ENCODE measurements around the gene ZDHHC14.

Gene ZDHHC14

DNA sequence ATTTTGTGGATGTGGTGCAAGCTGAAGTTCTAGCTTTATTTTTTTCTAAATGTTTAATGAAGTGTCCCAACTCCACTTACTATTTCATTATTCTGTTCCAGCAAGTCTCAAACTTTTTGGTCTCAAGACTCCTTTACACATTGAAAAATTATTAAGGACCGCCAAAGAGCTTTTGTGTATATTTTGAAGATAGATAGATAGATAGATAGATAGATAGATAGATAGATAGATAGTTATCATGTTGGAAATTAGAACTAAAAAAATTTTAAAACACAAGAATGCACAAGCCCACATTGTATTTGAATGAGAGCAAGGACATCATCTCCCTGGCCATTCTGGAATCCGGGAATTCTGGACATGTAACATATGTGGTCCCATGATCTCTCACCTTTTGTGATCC lies 260.8 kb downstream of the ZDHHC14 start:
- DNase-seq: no peak
- H3K27ac ChIP-seq: no peak overlapping the region
- TF ChIP-seq, protein P1, sequence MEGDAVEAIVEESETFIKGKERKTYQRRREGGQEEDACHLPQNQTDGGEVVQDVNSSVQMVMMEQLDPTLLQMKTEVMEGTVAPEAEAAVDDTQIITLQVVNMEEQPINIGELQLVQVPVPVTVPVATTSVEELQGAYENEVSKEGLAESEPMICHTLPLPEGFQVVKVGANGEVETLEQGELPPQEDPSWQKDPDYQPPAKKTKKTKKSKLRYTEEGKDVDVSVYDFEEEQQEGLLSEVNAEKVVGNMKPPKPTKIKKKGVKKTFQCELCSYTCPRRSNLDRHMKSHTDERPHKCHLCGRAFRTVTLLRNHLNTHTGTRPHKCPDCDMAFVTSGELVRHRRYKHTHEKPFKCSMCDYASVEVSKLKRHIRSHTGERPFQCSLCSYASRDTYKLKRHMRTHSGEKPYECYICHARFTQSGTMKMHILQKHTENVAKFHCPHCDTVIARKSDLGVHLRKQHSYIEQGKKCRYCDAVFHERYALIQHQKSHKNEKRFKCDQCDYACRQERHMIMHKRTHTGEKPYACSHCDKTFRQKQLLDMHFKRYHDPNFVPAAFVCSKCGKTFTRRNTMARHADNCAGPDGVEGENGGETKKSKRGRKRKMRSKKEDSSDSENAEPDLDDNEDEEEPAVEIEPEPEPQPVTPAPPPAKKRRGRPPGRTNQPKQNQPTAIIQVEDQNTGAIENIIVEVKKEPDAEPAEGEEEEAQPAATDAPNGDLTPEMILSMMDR (IDR thresholded peaks at IDR 0.05; ENCODE audit: low read depth, low read length): no peak
- no peak overlapping the region for H3K4me3 ChIP-seq (ENCODE audit: low read depth, low read length)
- H3K27me3 ChIP-seq (ENCODE audit: insufficient read depth, low read depth, severe bottlenecking): no peaks in the 10 kb centered on the region
- no peaks in the 10 kb centered on the region for H3K9me3 ChIP-seq (ENCODE audit: severe bottlenecking)
- H3K36me3 ChIP-seq: no peaks in the 10 kb centered on the region

DNA sequence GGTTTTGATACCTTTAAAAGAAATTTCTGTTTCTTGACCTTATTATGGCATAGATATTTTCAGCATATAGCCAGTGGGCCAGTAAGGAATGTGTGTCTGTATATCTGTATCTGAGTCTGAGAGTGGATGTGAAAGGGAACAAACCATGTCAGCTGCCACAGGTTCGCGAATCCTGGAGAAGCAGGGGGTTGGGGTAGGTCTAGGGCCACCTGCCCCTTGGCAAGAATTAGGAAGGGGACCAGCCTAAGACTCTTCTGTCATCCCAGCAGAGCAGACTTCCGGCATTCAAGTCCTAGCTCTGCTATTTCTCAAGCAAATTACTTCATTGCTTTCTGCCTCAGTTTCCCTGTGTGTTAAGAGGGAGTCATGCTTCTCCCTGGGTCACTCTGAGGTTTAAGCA lies 261.7 kb downstream of the ZDHHC14 start:
- TF ChIP-seq, protein P1 (IDR thresholded peaks at IDR 0.05; ENCODE audit: low read depth, low read length): no peak
- peaks cover 2% of the 10 kb centered on the region for H3K36me3 ChIP-seq
- no peaks in the 10 kb centered on the region for H3K27me3 ChIP-seq (ENCODE audit: insufficient read depth, low read depth, severe bottlenecking)
- H3K9me3 ChIP-seq (ENCODE audit: severe bottlenecking): no peaks in the 10 kb centered on the region
- no peak overlapping the region for H3K4me3 ChIP-seq (ENCODE audit: low read depth, low read length)
- no peak for DNase-seq
- H3K27ac ChIP-seq: no peak overlapping the region

DNA sequence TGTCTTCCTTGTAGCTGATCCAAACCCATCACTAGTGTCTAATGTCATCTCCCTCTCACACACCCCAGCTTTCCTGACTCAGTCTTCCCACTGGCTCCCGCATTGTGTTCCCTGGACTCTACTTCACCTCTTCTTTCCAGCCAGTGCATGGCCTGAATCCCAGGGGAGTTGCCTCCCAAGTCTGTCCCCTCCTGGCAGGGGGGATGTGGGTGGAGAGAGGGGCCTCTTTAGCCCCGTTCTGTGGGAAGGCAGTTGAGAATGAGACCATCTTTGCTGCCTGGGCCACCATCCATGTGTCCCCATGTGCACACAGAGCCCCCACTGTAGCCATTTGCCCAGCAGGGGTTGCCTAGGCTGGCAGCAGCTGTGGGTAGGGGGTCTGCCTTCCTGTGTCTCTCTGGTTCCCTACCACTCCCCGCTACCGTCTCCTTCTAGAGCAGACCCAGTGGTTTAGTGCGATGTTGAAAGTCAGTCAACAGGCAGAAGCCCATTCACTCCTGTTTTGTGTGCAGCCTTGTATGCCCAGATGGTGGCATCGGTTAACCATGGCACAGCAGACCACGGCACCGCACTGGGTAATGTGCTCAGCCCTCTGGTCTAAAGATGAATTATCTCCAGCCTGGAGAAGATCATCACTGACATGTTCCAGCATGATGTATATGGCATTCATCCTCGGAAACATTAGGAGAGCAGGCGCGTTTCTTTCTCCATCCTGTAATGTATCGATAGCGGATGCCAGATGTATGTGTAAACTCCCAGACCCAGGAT lies 263.2 kb downstream of the ZDHHC14 start:
- Histone ChIP-seq H3K27me3 (ENCODE audit: insufficient read depth, low read depth, severe bottlenecking) (no peaks in the 10 kb centered on the region), H3K4me3 (ENCODE audit: low read depth, low read length) (no peak overlapping the region), H3K27ac (no peak overlapping the region), H3K36me3 (peaks cover 6% of the 10 kb centered on the region), H3K9me3 (ENCODE audit: severe bottlenecking) (no peaks in the 10 kb centered on the region)
- TF ChIP-seq, protein P1 (IDR thresholded peaks at IDR 0.05; ENCODE audit: low read depth, low read length): peak; percentile 49
- peak; percentile 35 for DNase-seq

DNA sequence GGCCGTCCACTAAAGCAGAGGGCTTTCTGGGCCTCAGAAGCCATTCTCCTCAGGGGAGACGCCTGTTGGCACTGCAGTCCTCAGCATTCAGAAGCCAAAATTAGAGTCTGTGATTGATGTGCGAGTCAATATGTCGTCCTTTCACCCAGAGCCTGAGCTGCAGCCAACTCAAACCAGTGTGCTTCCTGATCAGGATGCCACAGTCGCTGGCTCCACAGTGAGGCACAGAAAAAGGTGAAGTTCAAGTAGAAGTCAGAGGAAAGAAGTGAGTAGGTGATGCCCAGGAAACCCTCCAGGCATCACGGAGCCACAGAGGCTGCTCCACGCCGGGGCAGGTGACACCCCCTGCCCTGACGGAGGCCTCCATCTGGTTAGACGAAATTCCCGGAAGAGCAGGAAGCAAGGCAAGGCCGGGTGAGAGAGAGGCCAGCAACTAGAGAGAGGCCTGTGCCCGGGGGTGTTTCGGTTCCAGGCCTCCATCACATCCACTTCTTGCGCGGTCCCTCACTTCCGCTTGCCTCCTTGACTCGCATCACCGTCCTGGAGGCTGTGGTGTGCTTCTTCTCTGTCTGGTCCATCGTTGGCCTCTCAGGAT lies 264.3 kb downstream of the ZDHHC14 start:
- no peak for DNase-seq
- Histone ChIP-seq H3K4me3 (ENCODE audit: low read depth, low read length) (no peak overlapping the region), H3K36me3 (peaks cover 6% of the 10 kb centered on the region), H3K27ac (no peak overlapping the region), H3K9me3 (ENCODE audit: severe bottlenecking) (no peaks in the 10 kb centered on the region), H3K27me3 (ENCODE audit: insufficient read depth, low read depth, severe bottlenecking) (no peaks in the 10 kb centered on the region)
- TF ChIP-seq, protein P1 (IDR thresholded peaks at IDR 0.05; ENCODE audit: low read depth, low read length): no peak

DNA sequence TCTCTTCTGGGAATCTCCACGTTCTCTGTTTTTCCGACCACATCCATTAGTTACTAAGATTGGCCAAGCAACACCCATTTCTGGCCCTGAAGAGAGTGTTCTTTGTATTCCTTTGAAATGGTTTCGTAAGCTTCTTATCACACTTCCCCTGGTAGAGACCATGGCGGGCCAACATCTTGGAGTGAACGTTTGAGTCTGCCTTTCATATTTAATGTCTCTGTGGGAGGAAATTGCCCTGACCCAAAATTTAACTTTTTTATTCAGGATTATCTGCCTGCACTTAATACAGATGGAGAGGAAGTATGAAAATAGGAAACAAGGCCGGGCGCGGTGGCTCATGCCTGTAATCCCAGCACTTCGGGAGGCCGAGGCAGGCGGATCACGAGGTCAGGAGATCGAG lies 265.0 kb downstream of the ZDHHC14 start:
- Histone ChIP-seq H3K27ac (no peak overlapping the region), H3K4me3 (ENCODE audit: low read depth, low read length) (no peak overlapping the region), H3K9me3 (ENCODE audit: severe bottlenecking) (no peaks in the 10 kb centered on the region), H3K36me3 (peaks cover 6% of the 10 kb centered on the region), H3K27me3 (ENCODE audit: insufficient read depth, low read depth, severe bottlenecking) (no peaks in the 10 kb centered on the region)
- TF ChIP-seq, protein P1 (IDR thresholded peaks at IDR 0.05; ENCODE audit: low read depth, low read length): no peak
- no peak for DNase-seq
